Measurements from ENCODE around the gene ARMH1.

GRCh38 chr1:44655609-44656008, 18.9 kb upstream of the ARMH1 start:
- TF ChIP-seq CTCF (IDR thresholded peaks at IDR 0.05; ENCODE audit: low read length): peak; percentile 72
- TF ChIP-seq EZH2 (optimal IDR thresholded peaks at IDR 0.05; ENCODE audit: low read depth, low read length): no peak
- no peak for TF ChIP-seq EZH2phosphoT487 (IDR thresholded peaks at IDR 0.05; ENCODE audit: low read length)
